Neuronal stem cell (in vitro differentiated cells): Measurements from ENCODE around the gene TEDC1.

Experiments used
- DNase-seq: peaks from one replicate; pipeline ENCODE4 v3.0.0-alpha.2; 2013; ENCODE audit warnings: low spot score
- H2AFZ ChIP-seq: one replicate; pipeline ENCODE4 v1.6.1; 2013; ENCODE audit warnings: mild to moderate bottlenecking, low read length, inconsistent platforms
- H2AK5ac ChIP-seq: 2 replicates; pipeline ENCODE4 v1.6.1; 2013; ENCODE audit warnings: low read depth, mild to moderate bottlenecking, inconsistent platforms, low read length, moderate library complexity, mixed read lengths
- H2BK120ac ChIP-seq: 2 replicates; pipeline ENCODE4 v1.6.1; 2013; ENCODE audit warnings: low read depth, mild to moderate bottlenecking, inconsistent platforms, low read length, moderate library complexity, mixed read lengths
- H2BK12ac ChIP-seq: one replicate; pipeline ENCODE4 v1.6.1; 2013; ENCODE audit warnings: low read length, inconsistent platforms
- H2BK15ac ChIP-seq: 2 replicates; pipeline ENCODE4 v1.6.1; 2013; ENCODE audit warnings: mild to moderate bottlenecking, low read length, inconsistent platforms, mixed read lengths
- H2BK5ac ChIP-seq: one replicate; pipeline ENCODE4 v1.6.1; 2013; ENCODE audit warnings: inconsistent platforms, mild to moderate bottlenecking, low read length, moderate library complexity
- H3K14ac ChIP-seq: one replicate; pipeline ENCODE4 v1.6.1; 2013; ENCODE audit warnings: low read length, inconsistent platforms
- H3K18ac ChIP-seq: 2 replicates; pipeline ENCODE4 v1.6.1; 2013; ENCODE audit warnings: low read length, inconsistent platforms
- H3K23ac ChIP-seq: 2 replicates; pipeline ENCODE4 v1.6.1; 2013; ENCODE audit warnings: low read depth, mild to moderate bottlenecking, mixed read lengths, low read length, inconsistent platforms; ENCODE audit not compliant: poor library complexity
- H3K27ac ChIP-seq: replicated peaks from 3 replicates; pipeline ENCODE4 v1.5.1; 2013; ENCODE audit warnings: low read length, inconsistent platforms
- H3K27me3 ChIP-seq, 3 experiments: 2 replicates each; pipeline ENCODE4 v1.6.1; 2013; ENCODE audit warnings: low read length in 3 of 3, mild to moderate bottlenecking in 2 of 3, inconsistent platforms in 1 of 3, low read depth in 1 of 3, mixed read lengths in 1 of 3, moderate library complexity in 1 of 3; ENCODE audit not compliant: control insufficient read depth in 3 of 3, insufficient read depth in 3 of 3
- H3K36me3 ChIP-seq, 2 donors: replicated peaks in 1 of 2; 2 replicates each; pipeline ENCODE4 v1.6.1; 2013; ENCODE audit warnings: low read length in 2 of 2; ENCODE audit not compliant: control insufficient read depth in 2 of 2, insufficient read depth in 2 of 2
- H3K4ac ChIP-seq: 2 replicates; pipeline ENCODE4 v1.6.1; 2013; ENCODE audit warnings: inconsistent platforms, mild to moderate bottlenecking, low read length, moderate library complexity
- H3K4me1 ChIP-seq, 2 donors: 1 replicate in 1 of 2; 2 replicates in 1 of 2; pipeline ENCODE4 v1.6.1; 2013; ENCODE audit warnings: low read length in 2 of 2, low read depth in 1 of 2; ENCODE audit not compliant: control insufficient read depth in 2 of 2, insufficient read depth in 1 of 2
- H3K4me2 ChIP-seq: one replicate; pipeline ENCODE4 v1.6.1; 2013; ENCODE audit warnings: mild to moderate bottlenecking, low read length, inconsistent platforms; ENCODE audit not compliant: insufficient read depth, poor library complexity, severe bottlenecking
- H3K4me3 ChIP-seq, 2 donors: 2 replicates each; pipeline ENCODE4 v1.5.1; 2013; ENCODE audit warnings: low read length in 2 of 2, mild to moderate bottlenecking in 2 of 2, inconsistent platforms in 1 of 2, moderate library complexity in 1 of 2
- H3K79me1 ChIP-seq: one replicate; pipeline ENCODE4 v1.6.1; 2013; ENCODE audit warnings: low read depth, mild to moderate bottlenecking, inconsistent platforms, low read length, moderate library complexity
- H3K9ac ChIP-seq: one replicate; pipeline ENCODE4 v1.6.1; 2013; ENCODE audit warnings: mild to moderate bottlenecking, low read depth, low read length, inconsistent platforms; ENCODE audit not compliant: poor library complexity
- H3K9me3 ChIP-seq, 2 donors: replicated peaks in 1 of 2; 2 replicates each; pipeline versions ENCODE3 to v1.6.1; 2013; ENCODE audit warnings: low read length in 2 of 2, mild to moderate bottlenecking in 2 of 2, inconsistent platforms in 1 of 2, low read depth in 1 of 2, mixed read lengths in 1 of 2, moderate library complexity in 1 of 2; ENCODE audit not compliant: control insufficient read depth in 2 of 2, insufficient read depth in 1 of 2
- H4K8ac ChIP-seq: one replicate; pipeline ENCODE4 v1.6.1; 2013; ENCODE audit warnings: low read depth, mild to moderate bottlenecking, inconsistent platforms, low read length, moderate library complexity
- H4K91ac ChIP-seq: one replicate; pipeline ENCODE4 v1.6.1; 2013; ENCODE audit warnings: low read length, low read depth, mild to moderate bottlenecking, inconsistent platforms; ENCODE audit not compliant: poor library complexity
- WGBS, 2 donors: extraction: QIAGEN DNeasy Blood & Tissue Kit; methylation state at CpG; one replicate each; pipeline ENCODE4 v1.1.7; 2013; ENCODE audit warnings: missing lambda C conversion rate in 2 of 2, mixed read lengths in 1 of 2; ENCODE audit not compliant: insufficient read length in 2 of 2, insufficient replicate concordance in 1 of 2; ENCODE audit errors: extremely low coverage in 2 of 2; 5-methylcytosine and 5-hydroxymethylcytosine counted together

The TEDC1 gene

DNA sequence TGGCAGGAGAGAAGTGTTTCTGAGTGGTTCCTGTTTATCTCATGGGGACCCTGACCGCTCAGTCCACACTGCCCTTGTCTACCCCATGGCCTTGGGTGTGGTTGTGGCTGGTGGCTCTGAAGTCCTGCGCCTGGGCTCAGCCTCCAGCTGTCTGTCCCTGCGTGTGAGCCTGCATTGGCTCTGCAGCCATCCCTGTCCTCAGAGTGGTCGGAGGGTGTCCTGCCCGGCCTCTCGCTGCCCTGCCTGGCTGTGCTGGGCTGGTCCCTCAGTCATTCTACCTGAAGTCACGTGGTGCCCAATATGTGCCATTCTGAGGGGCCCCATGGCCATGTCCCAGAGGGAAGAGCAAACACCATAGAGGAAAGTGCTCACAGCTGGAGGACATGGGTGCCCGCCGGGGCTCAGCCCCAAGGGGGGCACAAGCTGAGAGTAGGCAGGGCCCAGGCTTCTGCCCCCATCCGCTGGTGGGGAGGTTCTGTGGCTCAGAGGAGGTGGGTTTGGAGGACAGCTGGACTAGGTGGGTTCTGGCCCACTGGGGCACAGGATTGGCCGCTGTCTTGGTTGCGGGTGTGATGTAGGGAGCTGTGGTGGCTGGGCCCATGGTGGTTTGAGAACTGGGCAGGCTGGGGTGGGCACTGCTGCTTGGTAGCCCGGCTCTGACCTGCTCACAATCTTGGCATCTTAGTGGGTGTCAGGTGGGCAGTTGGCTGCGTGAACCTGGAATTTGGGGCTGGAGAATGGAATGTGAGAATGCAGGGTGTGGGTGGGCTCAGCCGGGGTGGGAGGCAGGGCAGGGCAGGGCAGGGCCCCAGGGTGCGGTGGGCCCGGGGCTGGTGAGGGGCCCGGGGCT, 11.6 kb downstream of the TEDC1 start:
- H3K36me3 ChIP-seq: peaks cover 0 to 3% of the 10 kb centered on the region in 2 donors
- peak overlapping the region; percentile 16 for H2BK12ac ChIP-seq
- peak overlapping the region; percentile 53 for H4K91ac ChIP-seq
- H3K18ac ChIP-seq: peak overlapping the region; percentile 85
- H3K9ac ChIP-seq: peak overlapping the region; percentile 34
- H3K14ac ChIP-seq: peak overlapping the region; percentile 82
- no peak overlapping the region for H3K4me2 ChIP-seq
- peaks cover 0 to 11% (median 0%) of the 10 kb centered on the region in 3 experiments for H3K27me3 ChIP-seq
- H2BK15ac ChIP-seq: no peak overlapping the region
- H3K4ac ChIP-seq: no peak overlapping the region
- no peak for DNase-seq
- H2AK5ac ChIP-seq: peak overlapping the region; percentile 61
- H3K9me3 ChIP-seq: peaks cover 0 to 4% of the 10 kb centered on the region in 2 donors
- no peak overlapping the region for H4K8ac ChIP-seq
- no peak overlapping the region for H2BK5ac ChIP-seq
- H2AFZ ChIP-seq: no peak overlapping the region
- H3K4me1 ChIP-seq: peaks cover 5 to 12% of the 10 kb centered on the region in 2 donors
- H3K79me1 ChIP-seq: peaks cover 3% of the 10 kb centered on the region
- peak overlapping the region; percentile 73 for H3K23ac ChIP-seq
- no peak overlapping the region for H3K27ac ChIP-seq
- H3K4me3 ChIP-seq: no peak overlapping the region
- no peak overlapping the region for H2BK120ac ChIP-seq
- no CpG with 5 or more reads among the region's 18 CpGs for WGBS, 2 donors

DNA sequence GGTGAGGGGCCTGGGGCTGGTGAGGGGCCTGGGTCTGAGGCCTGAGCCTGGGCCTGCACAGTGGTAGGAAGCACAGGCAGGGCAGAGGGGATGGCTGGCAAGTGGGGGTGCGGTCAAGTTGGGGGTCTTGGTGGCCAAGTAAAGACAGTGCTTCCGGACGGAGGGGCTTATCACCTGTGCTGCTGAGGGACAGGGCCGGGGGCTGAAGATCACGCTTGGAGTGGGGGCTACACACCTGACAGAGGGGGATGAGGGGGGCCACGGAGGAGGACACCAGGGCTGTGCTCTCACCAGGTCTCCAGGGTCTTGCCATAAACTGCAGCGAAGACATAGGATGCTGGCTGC, 12.2 kb downstream of the TEDC1 start:
- no peak overlapping the region for H3K4ac ChIP-seq
- H4K8ac ChIP-seq: no peak overlapping the region
- H3K9ac ChIP-seq: peak overlapping the region; percentile 44
- no peak overlapping the region for H2BK5ac ChIP-seq
- peaks cover 0 to 15% (median 0%) of the 10 kb centered on the region in 3 experiments for H3K27me3 ChIP-seq
- no peak overlapping the region for H2BK12ac ChIP-seq
- peaks cover 3% of the 10 kb centered on the region for H3K79me1 ChIP-seq
- H3K23ac ChIP-seq: no peak overlapping the region
- H3K9me3 ChIP-seq: peaks cover 0 to 6% of the 10 kb centered on the region in 2 donors
- DNase-seq: no peak
- H2AFZ ChIP-seq: no peak overlapping the region
- no peak overlapping the region for H2BK120ac ChIP-seq
- no peak overlapping the region for H3K4me3 ChIP-seq
- H3K36me3 ChIP-seq: peaks cover 0 to 3% of the 10 kb centered on the region in 2 donors
- no peak overlapping the region for H3K27ac ChIP-seq
- peak overlapping the region; percentile 17 for H3K14ac ChIP-seq
- H3K18ac ChIP-seq: peak overlapping the region; percentile 85
- peak overlapping the region; percentile 53 for H4K91ac ChIP-seq
- H3K4me2 ChIP-seq: no peak overlapping the region
- no CpG with 5 or more reads among the region's 7 CpGs for WGBS, 2 donors
- H3K4me1 ChIP-seq: peaks cover 5 to 12% of the 10 kb centered on the region in 2 donors
- no peak overlapping the region for H2BK15ac ChIP-seq
- H2AK5ac ChIP-seq: peak overlapping the region; percentile 61

DNA sequence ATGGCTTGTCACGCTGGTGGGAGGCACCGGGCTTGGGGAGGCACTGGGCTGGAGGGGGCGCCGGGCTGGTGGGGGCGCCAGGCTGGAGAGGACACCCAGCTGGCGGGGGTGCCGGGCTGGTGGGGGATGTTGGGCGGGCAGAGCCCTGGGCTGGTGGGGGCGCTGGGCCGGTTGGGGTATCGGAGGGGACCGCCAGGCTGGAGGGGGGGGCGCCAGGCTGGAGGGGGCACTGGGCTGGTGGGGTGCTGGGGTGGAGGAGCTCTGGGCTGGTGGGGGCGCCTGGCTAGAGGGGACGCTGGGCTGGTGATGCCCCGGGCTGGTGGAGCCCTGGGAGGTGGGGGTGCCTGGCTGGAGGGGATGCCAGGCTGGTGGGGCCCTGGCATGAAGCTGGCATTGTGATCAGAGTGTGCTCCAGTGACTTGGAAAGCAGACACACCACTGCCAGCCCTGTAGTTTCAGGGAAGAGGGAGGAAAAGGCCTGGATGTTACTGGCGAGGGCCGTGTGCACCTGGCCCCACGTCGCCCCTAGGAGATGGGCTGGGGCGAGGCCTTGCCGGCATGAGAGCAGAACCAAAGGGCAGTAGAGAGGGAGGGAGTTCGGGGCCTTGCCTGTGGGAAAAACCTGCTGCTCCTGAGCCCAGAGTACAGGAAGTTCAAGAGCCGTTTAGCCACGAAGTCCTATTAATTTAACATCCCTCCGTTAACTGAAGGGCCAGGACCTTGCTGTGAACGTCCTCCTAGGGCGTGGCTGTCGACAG, 13.1 kb downstream of the TEDC1 start:
- Histone ChIP-seq H3K4me3 (no peak overlapping the region), H3K9ac (no peak overlapping the region), H3K18ac (peak overlapping the region; percentile 57), H3K79me1 (peaks cover 3% of the 10 kb centered on the region), H3K23ac (no peak overlapping the region), H2AK5ac (no peak overlapping the region), H2AFZ (no peak overlapping the region), H3K36me3 (no peaks in the 10 kb centered on the region), H2BK15ac (no peak overlapping the region), H3K4me1 (peaks cover 5 to 9% of the 10 kb centered on the region in 2 donors), H2BK5ac (no peak overlapping the region), H2BK12ac (peak overlapping the region; percentile 22), H3K4me2 (no peak overlapping the region), H4K8ac (peak overlapping the region; percentile 65), H3K27me3 (peaks cover 0 to 15% (median 0%) of the 10 kb centered on the region in 3 experiments), H3K27ac (no peak overlapping the region), H3K4ac (no peak overlapping the region), H4K91ac (no peak overlapping the region), H2BK120ac (no peak overlapping the region), H3K9me3 (peaks cover 0 to 6% of the 10 kb centered on the region in 2 donors), H3K14ac (peak overlapping the region; percentile 82)
- DNase-seq: no peak
- WGBS, 2 donors: no CpG with 5 or more reads among the region's 29 CpGs

DNA sequence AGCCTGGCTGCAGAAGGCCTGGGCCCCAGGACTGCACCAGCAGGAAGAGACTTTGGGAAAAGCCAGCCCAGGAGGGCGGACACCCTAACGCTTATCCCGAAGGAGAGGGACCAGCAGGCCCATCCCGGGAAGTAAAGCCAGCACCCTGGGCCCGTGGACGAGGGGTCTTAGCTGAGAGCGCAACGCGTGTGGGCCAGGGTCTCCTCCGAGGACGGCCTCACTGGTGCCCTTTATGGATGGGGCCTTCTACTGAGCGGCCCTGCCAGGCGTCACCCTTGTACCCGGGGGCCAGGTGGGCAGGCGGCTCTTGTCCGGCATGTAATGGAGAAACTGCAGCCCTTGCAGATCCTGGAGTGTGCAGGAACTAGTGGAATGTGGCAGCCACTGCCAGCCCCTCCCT, 14.1 kb downstream of the TEDC1 start:
- no peak overlapping the region for H3K4me3 ChIP-seq
- H2BK12ac ChIP-seq: no peak overlapping the region
- no CpG with 5 or more reads among the region's 16 CpGs for WGBS, 2 donors
- no peak overlapping the region for H2AFZ ChIP-seq
- no peak overlapping the region for H3K4me2 ChIP-seq
- peak overlapping the region; percentile 2 for H3K18ac ChIP-seq
- no peak overlapping the region for H3K23ac ChIP-seq
- no peak overlapping the region for H3K9ac ChIP-seq
- no peak overlapping the region for H3K4ac ChIP-seq
- no peak overlapping the region for H3K27ac ChIP-seq
- H4K91ac ChIP-seq: no peak overlapping the region
- no peak overlapping the region for H2BK5ac ChIP-seq
- H4K8ac ChIP-seq: no peak overlapping the region
- peaks cover 3 to 5% of the 10 kb centered on the region in 2 donors for H3K4me1 ChIP-seq
- H3K14ac ChIP-seq: peak overlapping the region; percentile 9
- peak overlapping the region; percentile 14 for H2AK5ac ChIP-seq
- H3K9me3 ChIP-seq: peaks cover 0 to 6% of the 10 kb centered on the region in 2 donors
- DNase-seq: no peak
- H2BK120ac ChIP-seq: no peak overlapping the region
- no peak overlapping the region for H2BK15ac ChIP-seq
- H3K27me3 ChIP-seq: peaks cover 0 to 15% (median 0%) of the 10 kb centered on the region in 3 experiments
- H3K79me1 ChIP-seq: peaks cover 3% of the 10 kb centered on the region
- H3K36me3 ChIP-seq: no peaks in the 10 kb centered on the region
